Prostate gland (tissue), 2 donors: ENCODE measurements around the gene MEG3.

Experiments used
- POLR2A ChIP-seq: fragments of 450-650 bp; IDR thresholded peaks from one replicate; pipeline ENCODE4 v1.6.1; 2016; ENCODE audit warnings: antibody characterized with exemption, mild to moderate bottlenecking
- TF ChIP-seq, protein P1 (sequence below), 4 experiments: fragments of 200-600 bp in 2 of 4; fragments of 450-650 bp in 2 of 4; sonication (generic) in 2 of 4; IDR thresholded peaks; 1 replicate in 3 of 4; 2 replicates in 1 of 4; pipeline ENCODE4 v1.5.1; 2016 to 2019; ENCODE audit warnings: antibody characterized with exemption in 4 of 4, mild to moderate bottlenecking in 2 of 4, moderate library complexity in 2 of 4

DNA sequence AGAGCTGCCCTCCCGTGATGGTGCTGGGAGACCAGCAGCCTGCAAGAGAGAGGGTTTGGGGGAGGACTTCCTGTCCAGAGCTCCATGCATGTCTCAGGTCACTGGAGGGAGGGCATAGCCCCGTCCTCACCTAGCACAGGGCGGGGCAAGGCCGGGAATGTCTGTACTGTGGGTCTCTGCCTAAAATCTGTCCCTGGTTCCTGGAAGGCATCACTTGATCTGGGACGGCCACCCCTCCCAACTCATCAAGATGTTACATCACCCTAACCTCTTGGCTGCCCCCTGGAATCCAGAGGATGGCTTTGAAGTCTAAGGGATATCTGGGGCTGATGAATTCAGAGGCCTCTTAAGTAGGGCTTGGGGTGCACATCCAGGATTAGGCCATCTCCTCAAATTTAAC lies 37.0 kb upstream of the MEG3 start:
- TF ChIP-seq, protein P1, sequence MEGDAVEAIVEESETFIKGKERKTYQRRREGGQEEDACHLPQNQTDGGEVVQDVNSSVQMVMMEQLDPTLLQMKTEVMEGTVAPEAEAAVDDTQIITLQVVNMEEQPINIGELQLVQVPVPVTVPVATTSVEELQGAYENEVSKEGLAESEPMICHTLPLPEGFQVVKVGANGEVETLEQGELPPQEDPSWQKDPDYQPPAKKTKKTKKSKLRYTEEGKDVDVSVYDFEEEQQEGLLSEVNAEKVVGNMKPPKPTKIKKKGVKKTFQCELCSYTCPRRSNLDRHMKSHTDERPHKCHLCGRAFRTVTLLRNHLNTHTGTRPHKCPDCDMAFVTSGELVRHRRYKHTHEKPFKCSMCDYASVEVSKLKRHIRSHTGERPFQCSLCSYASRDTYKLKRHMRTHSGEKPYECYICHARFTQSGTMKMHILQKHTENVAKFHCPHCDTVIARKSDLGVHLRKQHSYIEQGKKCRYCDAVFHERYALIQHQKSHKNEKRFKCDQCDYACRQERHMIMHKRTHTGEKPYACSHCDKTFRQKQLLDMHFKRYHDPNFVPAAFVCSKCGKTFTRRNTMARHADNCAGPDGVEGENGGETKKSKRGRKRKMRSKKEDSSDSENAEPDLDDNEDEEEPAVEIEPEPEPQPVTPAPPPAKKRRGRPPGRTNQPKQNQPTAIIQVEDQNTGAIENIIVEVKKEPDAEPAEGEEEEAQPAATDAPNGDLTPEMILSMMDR (IDR thresholded peaks at IDR 0.05): no peak
- TF ChIP-seq POLR2A: no peak
